ENCODE measurements around the gene ST7.

The ST7 gene

DNA sequence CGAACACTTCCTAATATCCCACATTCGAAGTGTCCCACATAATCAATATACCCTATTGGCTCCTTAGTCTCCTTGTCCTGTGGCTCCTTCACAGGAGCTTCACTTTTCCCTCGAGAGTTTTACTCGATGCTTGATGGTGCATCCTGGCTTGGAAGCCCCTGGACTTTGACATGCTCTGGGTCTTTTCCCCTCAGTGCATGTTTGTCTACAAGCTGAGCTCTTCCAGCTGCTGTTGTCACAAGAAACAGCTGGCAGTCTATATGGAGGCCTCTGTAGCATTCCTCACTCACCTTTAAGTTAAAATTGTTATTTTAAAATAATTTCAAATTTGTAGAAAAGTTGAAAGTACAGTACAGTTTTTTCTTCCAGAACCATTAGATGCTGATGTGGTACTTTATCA is 27.1 kb downstream of the ST7 start:
- no peak for DNase-seq

DNA sequence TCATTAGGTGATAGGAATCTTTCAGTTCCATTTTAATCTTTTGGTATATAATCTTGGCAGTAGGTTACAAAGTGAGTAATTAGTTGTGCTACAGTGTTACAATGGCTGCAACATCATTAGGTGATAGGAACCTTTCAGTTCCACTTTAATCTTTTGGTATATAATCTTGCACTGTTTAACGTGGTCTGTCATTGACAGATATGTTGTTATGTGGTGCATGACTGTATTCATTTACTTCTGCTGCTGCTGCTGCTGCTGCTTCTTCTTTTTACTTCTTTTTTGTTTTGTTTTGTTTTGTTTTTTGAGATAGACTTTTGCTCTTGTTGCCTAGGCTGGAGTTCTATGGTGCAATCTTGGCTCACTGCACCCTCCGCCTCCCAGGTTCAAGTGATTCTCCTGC is 28.6 kb downstream of the ST7 start:
- DNase-seq = no peak

DNA sequence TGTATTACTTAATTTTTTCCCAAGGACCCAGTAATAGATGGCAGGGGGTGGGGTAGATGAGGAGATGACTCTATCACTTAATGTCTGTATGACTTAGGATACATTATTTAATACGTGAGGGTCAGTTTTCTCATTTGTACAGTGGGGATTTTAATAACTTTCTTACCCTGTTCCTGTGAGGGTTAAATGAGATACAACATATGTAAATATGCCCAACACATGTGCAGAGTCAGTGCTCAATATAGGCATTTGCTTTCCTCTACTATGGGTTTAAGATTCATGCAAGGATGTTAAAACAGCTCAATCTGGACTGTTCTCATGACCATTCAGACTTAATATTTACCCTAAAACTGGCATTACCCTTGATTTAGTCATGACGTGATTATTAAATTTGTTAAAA is 31.2 kb downstream of the ST7 start:
- DNase-seq = no peak

DNA sequence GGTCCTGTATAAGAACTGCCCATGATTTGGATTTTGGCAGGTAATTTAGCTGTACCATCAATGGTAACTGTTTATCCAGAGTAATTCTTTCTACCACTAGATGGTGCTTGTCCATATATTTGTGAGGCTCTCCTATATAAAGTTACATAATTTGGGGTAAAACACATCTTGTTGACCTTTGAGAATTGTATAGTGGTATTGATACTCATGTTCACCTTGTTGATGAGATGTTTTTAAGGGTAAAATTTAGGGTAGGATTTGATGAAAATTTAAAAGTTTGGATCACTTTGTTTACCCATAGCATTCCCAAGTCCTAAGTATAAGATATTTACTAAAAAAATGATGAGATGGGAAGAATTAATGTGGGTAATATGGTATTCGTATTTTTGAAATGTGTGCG is 31.6 kb downstream of the ST7 start:
- DNase-seq = no peak

GRCh38 chr7:116985575-116985974 is 32.3 kb downstream of the ST7 start:
- DNase-seq = no peak

- no peak for DNase-seq
These were observed 33.6 kb downstream of the ST7 start for GRCh38 chr7:116986611-116987565.

DNA sequence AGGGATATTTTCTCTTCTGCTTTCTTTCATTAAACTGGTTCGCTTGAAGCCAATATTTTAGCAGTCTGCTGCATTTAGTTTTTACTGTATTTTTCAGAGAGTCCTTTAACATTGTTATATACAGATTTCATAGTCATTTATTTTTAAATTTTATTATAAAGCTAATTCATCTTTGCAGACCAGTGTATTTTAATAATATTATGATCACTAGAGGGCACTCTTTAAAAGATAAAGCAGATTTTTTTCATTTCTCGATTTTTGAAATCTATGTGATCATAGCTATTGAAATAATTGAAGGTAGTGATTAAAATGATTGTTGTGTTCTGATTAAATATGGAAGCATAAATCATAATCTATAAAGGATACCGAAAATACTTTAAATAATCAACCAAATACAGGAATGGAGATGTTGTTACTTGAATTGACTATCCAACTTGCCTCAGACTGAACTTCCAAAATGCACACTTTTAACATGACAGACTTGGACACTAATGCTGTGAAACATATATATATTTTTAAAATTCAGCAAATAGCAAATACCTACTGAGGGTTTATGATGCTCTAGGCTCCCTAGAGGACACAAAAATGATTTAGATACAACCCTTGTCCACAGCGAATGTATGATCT is 35.2 kb downstream of the ST7 start:
- DNase-seq = no peak

GRCh38 chr7:116990056-116990455 is 36.8 kb downstream of the ST7 start:
- DNase-seq = no peak

- DNase-seq = no peak
These were observed 37.9 kb downstream of the ST7 start for GRCh38 chr7:116991233-116991632.

GRCh38 chr7:116994611-116995010 is 41.3 kb downstream of the ST7 start:
- no peak for DNase-seq

- DNase-seq = no peak
These were observed 44.7 kb downstream of the ST7 start for GRCh38 chr7:116997972-116998371.

DNA sequence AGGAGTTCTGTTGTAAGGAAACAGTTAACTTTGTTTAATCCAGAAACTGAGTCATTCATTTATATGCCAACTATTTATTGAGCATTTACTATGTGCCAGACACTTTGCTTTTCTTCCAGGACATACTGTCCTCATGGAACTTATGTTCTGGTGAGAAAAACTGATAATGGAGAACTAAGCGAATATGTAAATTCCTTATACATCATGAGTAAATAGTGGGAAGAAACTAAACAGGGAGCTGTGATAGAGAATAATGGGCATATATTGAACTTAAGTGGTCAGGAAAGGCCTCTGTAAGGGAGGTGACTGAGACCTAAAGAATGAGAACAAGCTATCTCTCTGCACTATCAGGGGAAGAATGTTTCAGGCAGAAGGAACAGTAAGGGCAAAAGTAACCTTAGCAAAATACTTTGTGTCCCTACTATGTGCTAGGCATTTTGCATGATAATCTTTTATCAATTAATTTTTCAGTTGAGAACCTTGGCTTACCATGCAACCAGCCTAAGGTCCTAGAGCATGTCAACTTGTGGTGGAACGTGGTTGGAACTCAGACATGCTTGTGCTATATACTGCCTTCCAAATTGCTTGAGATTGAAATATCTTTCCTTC is 45.4 kb downstream of the ST7 start:
- no peak for DNase-seq

- DNase-seq = no peak
These were observed 46.0 kb downstream of the ST7 start for GRCh38 chr7:116999311-116999710.

- DNase-seq = no peak
These were observed 48.0 kb downstream of the ST7 start for GRCh38 chr7:117001283-117001682.

DNA sequence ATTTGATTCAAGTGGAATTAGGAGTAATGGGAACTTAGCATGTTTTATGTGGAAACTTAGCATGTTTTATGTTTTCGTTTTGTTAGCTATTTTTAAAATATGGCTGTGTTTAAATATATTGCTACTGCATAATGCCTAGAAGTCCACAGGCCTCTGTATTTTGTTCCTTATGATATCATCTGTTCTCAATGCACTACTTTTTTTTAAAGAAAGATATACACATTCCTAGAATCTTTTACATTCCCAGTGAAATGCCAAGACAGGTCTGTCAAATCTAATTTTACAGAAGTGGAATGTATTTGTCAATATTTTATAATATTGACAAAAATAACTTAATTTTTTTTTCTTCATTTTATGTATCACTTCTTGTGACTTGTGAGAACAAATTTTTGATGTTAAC is 51.6 kb downstream of the ST7 start:
- DNase-seq = no peak

- DNase-seq = no peak
These were observed 52.1 kb downstream of the ST7 start for GRCh38 chr7:117005449-117005848.

GRCh38 chr7:117006907-117007684 is 53.8 kb downstream of the ST7 start:
- no peak for DNase-seq

GRCh38 chr7:117008118-117008885 is 55.0 kb downstream of the ST7 start:
- DNase-seq = no peak

DNA sequence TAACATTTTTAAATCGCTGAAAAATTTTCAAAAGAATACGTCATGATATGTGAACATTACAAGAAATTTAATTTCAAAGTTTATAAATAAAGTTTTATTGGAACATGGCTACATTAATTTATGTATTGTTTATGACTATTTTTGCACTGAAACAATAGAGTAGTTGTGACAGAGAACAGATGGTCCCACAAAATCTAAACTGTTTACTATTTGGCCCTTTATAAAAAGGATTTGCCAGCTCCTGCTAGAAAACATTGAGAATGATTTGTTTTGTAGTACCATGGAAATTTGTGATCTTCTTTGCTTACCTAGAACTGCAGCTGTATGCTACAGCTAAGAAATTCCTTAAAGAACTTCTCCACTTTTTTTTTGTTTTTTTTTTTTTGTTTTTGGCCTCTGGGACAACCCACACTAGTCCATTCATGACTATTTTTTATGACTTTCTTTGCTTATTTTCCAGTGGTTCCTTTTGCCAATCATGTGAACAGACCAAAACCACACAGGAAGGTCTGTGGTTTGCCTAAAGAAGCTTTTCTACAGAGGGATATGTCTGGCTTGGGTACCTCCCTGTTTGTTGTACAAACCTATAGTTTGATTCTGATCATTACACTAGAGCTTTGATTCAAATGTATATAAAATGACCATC is 55.7 kb downstream of the ST7 start:
- no peak for DNase-seq

DNA sequence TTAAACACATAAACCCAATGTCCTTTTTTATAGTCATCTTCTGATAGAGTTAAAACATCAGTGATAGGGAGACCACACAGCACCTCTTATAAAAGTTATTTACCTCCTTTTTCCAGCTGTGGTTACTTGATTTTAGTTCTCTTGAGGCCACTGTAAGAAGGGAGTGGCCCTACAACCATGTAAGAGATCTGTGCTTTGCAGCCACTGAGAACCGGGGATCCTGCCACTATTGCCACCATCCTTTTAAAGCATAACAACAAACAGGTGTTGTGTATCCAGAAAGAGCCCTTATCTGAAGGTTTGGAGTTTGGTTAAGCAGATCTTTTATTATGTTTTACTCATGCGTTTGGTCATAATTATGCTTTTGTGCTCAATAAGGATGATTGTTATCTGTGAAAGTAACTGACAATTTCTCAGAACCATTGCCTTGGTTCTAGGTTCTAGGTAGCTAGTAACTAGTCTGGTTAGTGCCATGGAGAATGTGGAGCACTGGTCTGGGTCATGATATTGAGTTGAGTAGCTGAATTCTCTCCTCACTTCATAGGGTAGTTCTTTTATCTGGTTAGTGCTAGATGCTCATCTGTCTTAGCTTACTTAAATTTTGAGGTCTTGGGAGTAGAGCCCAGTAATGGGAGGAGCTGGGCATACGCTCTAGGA is 56.5 kb downstream of the ST7 start:
- no peak for DNase-seq
